CD4-positive, alpha-beta T cell treated with Interleukin-17A for 4 hours (primary cell): ENCODE results near the gene TP53BP2.
"Not testable (repeated sequence)": the region's sequence is repeated elsewhere in the genome, so short reads cannot be mapped to it uniquely, and the experiment has no call there.

Experiments
- DNase-seq: peaks from one replicate; pipeline ENCODE4 v3.0.0-alpha.2; 2020; ENCODE audit warnings: mixed read lengths

The TP53BP2 gene

DNA sequence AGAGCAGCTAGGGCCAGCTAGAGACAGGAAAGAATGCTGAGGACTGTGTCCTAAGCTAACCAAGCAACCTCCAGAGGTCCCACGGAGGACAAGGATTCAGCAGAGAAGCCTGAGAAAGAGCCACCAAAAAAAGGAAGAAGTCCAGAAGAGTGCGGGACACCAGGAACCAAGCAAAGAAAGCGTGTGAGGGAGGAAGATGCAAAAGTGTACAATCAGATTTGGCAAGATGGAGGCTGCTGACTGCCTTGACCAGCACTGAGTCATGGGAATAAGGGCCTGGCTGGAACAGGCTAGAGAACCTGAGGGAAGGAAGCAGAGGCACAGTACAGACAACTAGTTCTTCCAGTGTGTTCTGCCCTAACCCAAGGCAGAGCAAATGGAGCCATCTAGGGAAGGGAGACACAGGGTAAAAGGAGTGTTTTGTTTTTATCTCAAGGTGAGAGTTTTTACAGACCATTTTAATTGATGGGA is 18.5 kb downstream of the TP53BP2 start:
- DNase-seq: no peak

DNA sequence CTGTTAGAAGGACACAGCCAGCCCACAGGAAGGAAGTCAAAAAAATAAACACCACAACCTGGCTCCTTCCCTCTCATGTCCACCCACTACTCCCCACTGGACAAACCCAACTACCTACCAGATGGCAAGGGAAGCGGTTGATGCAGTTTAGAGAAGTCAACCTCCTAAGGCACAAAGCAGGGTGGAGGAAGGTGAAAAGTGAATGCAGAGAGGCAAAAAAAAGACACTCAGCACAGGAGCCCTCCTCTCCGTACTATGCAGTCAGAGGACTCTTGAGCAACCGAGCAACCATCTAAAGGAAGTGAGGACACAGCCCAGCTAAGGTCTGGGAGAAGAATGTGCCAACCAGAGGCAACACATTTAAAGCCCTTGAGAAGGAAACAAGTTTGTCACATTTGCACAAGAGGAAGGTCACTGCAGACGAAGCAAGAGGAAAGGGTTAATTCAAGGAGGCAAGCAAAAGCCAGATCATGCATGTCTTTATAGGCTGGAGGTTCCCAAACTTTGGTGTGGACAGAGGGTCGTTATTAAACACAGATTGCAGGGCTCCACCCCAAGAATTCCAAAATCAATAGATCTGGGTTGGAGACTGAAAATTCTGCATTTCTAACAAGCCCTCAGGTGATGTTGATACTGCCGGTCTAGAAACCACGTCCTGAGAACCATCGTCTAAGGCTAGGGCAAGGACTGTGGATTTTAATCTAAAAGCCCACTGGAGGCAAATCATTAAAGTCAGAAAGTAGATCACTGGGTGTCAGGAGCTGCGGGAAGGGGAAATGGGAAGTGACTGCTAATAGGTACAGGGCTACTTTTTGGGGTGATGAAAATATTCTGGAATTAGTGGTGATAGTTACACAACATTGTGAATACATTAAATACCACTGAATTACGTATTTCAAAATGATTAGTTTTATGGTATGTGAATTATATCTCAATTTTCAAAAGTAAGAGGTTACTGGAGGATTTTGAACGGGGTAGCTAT is 19.7 kb downstream of the TP53BP2 start:
- DNase-seq: no peak

DNA sequence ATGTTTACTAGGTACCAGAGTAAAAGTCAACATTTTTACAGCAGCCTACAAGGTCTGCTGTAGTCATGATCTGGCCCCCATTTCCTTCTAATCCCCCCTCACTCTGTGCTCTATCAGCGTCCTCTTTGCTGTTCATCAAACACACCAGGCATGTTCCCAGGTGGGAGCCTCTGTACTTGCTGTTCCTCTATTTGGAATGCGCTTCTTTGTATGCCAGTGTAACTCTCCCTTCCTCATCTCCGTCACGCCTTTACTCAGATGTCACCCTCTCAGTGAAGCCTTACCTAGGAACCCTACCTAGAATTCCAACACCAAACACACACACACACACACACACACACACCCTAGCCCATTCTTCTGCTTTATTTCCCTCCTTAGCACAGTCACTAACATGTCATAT is 21.0 kb downstream of the TP53BP2 start:
- no peak for DNase-seq

DNA sequence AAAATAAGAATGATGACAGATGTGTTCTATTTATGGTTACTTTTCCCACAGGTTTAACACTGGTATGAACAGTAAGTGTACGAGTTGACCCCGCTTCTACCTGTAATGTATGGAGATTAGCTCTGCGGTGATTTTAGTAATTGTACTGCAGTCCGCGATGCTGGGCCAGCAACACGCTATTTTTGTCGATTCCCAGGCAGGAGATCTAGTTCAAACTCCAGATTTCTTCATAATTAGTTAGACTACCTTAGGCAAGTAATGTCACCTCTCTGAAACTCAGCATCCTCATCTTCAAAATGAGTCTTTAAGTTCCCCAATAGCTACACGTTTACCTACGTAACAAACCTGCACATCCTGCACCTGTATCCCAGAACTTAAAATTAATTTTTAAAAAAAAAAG is 21.5 kb downstream of the TP53BP2 start:
- DNase-seq: no peak

DNA sequence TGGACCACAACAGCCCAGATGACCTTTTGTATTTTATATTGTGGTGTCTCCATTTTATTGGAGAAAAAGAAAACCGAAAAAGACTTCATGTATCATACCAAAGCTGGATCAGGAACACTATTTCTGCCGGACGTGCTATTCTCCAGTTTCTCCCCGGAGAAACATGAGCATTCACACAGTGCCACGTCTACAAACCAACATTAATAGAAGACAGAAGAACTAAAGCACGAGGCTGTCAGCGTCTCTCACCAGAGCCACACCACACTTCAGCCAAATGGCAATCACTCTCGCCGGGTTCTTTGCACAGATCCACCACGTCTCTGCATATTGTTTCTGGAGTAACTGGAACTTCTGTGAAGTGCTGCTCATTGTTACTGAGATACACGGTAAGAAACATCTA is 24.8 kb downstream of the TP53BP2 start:
- DNase-seq: no peak

DNA sequence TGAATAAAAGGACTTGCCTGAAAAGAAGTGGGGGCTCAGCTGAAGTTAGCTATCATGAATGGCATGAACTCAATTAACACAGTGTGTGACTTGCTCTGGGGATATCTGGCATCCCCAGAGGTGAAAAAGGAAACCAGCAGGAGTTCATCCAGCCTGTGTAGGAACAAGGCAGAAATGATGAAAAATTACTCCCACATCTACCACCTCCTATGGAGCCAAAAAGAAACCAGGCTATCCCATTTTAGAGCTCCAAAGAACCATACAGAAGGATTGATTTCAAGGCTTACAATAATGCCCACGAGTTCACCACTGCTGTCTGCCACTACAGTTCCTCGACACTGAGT is 25.3 kb downstream of the TP53BP2 start:
- no peak for DNase-seq

DNA sequence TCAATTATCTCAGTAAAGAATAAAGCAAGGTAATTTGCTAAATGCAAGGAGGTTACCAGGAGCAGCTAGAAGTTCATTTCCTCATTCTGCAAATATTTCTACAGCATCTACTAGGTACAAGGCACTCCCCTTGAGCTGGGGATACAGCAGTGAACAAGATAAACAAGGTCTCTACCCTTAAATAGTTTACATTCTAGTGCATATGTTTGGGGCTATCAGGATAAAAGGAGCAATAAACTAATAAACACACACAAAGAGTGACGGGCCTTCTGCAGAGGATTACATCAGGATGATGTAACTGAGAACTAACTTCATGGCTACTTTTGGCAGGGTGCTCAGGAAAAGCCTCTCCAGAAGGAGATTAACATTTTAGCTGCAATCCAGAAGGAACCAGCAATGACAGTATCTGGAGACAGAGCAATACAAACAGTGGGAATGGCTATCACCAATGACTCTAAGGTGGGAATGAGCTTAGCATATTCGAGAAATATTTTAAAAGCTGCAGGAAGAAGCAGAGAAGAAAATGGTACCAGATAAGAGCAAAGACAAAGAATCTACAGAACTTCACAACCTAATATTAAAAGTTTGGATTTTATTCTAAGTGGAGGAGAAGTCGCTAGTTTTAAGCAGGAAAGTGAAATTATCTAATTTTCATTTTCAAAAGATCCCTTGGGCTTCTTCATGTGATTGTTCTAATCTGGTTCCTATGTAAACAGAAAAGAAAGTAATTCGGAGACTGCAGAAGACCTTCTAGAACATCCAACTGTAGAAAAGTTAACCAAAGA is 25.8 kb downstream of the TP53BP2 start:
- DNase-seq: no peak

DNA sequence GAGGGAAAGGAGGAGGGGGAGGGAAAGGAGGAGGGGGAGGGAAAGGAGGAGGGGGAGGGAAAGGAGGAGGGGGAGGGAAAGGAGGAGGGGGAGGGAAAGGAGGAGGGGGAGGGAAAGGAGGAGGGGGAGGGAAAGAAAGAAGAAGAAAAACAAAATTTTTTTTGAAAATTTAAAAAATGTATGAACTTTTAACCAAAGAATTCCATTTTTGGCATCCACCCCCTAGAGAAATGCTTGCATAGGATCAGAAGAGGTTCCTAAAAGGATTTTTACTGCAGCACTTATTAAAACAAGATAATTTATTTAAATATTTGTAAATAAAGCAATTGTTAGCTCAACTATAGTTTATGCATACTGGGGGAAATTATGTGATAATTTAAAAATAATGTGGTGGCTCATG is 28.5 kb downstream of the TP53BP2 start:
- not testable (repeated sequence) for DNase-seq

DNA sequence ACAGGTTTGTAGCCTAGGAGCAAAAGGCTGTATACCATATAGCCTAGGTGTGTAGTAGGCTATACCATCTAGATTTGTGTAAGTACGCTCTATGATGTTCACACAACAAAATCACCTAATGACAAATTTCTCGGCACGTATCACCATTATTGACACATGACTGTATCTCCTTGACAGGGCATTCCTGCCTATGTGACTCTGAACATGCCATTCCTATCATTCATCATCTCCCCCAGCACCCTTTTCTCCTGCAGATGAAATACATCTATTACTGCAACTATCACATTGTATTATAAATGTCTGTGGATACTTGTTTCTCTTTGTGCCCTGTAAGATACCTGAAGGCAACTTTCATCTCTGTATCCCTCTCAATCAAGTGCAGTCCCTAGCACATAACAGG is 29.9 kb downstream of the TP53BP2 start:
- DNase-seq: no peak

DNA sequence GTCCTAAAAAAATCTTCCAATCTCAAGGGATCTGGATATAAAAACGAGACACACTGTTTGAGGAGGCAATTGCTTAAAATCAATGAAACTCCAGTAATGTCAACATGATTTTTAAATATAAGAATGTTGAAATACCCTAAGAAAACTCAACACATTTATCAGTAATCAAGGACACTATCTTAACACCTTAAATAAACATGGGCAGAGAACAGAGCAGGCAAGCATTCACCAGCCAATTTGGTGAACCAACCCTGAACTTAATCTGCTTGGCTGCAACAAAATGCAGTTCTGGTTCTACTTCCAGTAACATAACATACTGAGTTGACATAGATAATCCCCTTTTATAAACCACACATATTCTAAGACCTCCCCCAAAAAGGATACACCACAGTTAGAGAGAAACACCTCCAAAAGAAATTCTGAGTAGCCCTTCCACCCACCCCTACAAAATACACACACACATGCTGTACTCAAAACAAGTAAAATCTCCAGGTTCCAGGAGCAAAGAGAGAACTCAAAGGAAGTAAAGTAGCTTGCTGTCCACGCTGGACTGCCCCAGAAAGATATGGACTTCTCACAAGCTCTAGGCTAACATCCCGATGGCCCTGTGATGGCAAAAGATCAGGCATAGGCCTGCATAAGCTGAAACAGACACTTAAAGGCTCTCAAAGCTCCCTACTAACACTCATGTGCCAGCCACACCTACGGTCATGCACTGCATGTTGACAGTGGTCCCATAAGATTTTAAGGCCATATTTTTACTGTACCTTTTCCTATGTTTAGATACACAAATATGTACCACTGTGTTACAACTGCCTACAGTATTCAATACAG is 30.5 kb downstream of the TP53BP2 start:
- no peak for DNase-seq

DNA sequence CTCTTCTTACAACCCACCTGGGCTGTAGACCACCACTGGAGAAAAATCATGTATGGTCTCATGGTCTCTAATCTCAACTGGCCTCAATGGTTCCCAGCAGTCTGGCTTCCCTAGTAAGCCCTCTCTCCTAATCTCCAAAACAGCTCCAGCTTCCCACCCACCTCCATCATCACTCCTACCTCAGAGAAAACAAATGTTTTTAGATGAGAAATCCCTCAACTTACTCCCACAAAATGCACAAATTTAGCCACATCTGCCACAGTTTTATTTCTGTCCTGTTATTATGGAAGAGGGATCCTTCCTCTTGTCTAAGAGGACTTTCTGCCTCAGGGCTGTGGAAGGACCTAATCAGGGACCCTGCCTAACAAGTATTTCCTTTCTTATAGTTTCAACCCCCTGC is 32.1 kb downstream of the TP53BP2 start:
- DNase-seq: no peak

DNA sequence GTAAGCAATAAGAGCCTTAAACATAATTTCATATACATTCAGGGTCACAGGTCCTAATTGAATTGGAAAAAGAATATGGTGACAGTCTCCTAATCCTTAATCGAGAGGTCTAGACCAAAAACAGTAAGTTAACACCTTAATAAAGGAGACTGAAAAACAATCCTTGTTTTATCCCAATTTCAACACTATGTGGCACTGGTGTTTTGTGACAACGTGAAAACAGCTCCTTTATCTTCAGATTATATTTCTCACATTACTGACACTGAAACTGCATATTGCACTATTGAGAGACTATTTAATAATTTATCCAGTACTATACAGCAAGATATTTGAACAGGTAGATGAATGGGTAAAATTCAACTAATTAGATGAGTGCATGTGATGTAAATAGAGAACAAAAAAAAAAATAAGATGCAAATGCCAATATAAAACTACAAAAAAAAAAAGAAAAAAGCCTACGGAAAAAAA is 34.1 kb downstream of the TP53BP2 start:
- DNase-seq: no peak

DNA sequence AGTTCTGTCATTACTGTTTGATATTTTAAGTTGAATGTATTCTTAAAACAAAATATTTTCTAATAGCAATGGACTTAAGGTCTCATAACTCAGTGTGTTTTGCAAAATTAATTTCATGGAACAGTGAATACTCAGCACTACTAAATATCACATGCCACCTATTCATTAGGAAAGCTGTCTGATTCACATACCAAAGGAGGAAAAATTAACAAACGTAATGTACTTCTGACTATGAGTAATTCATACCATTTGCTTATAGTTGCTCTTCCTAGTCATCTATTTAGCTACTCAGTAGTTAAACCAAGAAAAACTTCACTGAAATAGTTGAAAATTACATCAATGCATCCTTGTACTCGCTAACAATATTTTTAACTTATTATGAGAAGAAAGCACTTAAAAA is 35.2 kb downstream of the TP53BP2 start:
- DNase-seq: no peak

DNA sequence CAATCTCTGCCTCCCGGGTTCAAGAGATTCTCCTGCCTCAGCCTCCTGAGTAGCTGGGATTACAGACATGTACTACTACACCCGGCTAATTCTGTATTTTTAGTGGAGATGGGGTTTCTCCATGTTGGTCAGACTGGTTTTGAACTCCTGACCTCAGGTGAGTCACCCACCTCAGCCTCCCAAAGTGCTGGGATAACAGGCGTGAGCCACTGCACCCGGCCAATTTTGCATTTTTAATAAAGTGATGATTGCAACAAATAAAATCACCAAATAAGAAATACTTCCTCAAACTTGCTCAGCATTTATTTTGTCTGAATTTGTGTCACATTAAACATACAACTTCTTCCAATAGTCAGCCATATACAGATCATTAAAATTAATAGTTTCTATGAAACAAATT is 35.8 kb downstream of the TP53BP2 start:
- not testable (repeated sequence) for DNase-seq

DNA sequence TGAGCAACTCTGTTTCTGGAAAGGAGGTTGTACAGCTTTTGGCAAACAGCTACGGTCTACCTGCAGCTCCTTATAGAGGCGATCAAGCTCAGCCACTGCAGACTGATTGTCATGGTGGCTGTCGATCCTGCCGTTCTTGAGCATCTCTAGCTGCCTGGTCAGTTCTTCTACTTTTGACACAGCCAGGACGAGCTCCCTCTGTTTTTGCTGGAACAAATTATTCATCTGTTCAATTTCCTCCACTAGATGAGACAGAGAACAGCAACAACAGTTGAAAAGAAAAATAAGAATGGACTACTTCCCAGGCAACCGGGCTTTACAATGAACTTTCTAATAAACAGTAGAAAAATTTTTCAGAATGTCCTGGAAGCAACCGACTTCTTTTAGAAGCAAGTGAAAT is 42.5 kb downstream of the TP53BP2 start:
- no peak for DNase-seq

DNA sequence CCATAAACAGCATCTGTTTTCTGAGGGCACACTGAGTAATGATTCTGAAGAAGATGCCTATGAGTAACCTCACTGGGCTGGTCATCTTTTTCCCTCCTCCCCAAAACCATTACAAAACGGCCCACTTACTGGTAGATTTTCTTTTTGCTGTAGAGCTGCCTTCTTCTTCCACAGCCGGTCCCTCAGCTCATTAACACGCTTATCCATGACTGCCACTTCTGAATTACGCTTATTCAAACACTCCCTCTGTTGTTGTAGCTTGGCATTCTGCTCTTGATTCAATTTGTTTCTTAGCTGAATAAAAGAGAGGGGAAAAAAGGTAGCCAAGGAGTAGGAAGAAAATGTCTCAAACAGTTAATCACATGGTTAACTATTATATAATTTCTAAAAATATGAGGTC is 43.1 kb downstream of the TP53BP2 start:
- DNase-seq: no peak

DNA sequence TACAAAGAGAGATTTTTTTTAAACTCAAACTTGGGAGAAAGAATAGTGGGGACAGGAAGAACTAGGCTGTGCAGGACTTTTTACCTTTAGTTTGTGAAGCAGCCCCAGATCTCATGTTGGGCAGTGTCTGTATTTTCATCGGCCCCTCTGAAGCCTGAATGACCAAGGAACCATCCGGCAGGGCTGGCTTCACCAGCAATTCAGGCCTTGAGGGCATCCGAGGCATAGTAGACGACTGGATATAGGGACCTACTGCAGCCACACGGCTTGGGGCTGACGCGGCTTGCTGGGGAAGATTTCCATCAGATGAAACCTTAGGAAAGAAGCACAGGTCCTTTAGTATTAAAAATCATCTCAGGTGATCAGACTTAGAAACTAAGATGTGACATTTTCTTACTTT is 43.7 kb downstream of the TP53BP2 start:
- DNase-seq: no peak

DNA sequence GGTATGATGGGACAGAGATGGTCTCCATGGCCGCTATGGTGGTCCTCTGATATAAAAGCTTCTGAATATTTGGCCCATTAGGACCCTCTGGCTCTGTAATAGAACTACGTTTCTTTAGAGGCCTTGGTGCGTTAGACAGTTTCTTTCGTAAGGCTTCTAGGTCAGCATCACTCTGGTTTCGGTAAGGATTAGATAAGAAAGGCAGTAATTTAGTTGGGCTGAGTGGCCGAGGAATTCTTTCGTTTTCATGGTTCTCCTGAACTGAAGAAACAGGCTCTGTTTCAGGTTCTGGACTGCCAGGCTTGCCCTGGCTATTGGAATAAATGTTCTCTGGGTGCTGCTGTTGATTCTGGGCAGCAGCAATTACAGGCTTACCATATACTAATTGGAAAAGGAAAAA is 49.5 kb downstream of the TP53BP2 start:
- no peak for DNase-seq

DNA sequence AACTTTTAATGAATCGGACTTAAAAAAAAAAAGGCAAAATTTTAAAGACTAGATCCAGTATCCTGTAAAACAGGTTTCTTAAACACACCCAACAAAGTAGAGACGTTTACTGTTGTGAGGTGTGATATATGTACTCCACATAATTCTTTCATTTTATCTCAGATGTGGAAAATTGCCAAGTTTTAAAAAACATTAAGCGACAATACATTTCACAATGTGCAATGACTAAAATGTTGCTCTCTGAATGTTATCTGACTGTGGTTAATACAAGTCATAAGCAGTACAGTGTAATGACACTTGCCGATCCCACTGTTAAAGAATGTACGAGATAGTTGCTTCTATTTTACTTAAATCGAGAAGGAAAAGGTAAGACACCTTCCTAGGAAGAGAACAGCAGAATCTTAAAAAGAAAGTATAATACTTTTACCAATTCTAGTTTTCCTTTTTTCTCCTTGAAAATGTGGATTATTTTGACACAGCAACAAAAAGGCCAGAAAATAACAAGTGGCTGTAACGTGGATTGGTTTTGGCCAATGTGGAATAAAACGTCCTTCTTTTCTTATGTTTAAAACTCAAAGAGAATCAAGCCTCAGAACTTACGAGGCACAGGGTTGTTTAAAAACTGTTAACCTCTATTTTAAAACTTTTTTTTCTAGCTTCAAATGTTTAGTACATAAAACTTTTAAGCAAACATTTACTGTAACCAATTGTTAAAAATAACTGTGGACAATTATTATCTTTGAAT is 51.4 kb downstream of the TP53BP2 start:
- no peak for DNase-seq

DNA sequence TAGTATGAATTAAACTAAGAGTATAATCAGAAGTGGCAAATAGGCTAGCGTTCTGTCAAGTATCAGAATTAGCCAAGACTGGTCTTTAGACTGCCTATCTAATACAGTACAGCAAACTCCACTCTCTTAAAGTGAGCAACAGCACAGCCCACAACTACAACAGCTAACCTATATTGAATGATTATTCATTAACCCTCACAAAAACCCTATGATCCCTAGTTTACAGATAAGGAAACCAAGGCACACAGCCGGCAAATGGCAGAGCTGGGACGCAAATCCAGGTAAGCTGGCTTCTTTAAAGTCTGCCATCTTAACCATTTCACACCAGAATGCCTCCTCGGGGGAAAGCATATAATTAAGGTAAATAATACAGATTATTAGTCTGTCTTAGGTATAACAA is 52.0 kb downstream of the TP53BP2 start:
- DNase-seq: no peak

DNA sequence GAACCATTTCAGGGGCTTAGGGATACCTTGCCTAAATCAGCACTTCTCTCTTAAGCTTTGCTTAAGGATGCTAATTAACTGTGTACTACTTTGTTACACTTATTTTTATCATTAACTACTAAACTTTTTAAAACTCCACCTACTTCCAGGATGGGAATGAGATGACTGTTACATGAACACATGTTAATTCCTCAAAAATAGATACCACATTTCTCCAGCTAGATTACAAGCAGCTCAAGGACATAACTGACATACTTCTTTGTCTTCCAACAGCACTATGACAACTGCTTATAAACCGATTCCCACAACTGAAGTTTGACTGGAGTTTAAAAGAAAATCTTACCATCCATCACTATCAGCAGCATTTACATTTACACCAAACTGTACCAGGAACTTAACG is 53.7 kb downstream of the TP53BP2 start:
- DNase-seq: no peak

DNA sequence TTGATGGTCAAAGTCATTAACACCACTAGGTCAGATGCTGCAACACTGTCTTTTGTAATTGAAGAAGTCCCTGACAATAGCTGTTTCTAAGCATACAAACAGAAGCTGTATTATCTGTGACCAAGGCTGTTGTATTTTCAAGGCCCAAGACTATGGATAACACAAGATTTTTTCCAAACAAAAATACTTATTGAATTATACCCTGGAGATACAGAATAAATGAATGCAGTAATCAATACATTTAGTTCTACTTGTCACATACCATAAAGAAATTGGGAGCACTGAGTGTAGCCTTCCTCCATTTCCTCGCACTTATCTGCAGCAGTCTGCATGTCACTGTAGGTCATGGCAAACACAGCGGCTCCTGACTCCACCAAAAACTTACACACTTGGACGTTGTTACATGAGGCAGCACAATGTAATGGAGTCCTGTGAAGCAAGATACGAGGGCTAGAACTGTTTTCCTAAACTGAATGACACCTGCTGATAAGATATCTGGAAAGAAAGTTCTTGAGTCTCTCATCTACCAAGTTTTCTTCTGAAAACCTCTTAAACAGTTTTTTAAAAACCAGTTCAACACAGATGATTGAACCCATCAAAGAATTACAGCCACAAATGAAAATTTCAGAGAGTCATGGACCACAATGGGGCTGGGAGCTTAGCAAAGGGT is 56.9 kb downstream of the TP53BP2 start:
- no peak for DNase-seq
